ENCODE measurements around the gene SLC38A2. TPM values are rescaled to one million over a fixed set of nuclear protein-coding genes. Genes with fewer than 3 reads are reported as not detected.

Gene SLC38A2
- total RNA-seq, 1 donor from 2014 or later: 165 TPM

- ATAC-seq (no peak), DNase-seq (no peak)
- intact Hi-C loops (cut with micrococcal nuclease): loop anchor here (5.0 kb wide), 1 partner anchor 300 kb away; no protein-coding TSS in a partner anchor
Measured at GRCh38 chr12:46367351-46368029, 5.1 kb downstream of the SLC38A2 start.

GRCh38 chr12:46366771-46367170, 5.8 kb downstream of the SLC38A2 start:
- ATAC-seq: no peak
- intact Hi-C loops (cut with micrococcal nuclease): loop anchor here (5.0 kb wide), 1 partner anchor 301 kb away; no protein-coding TSS in a partner anchor
- no peak for DNase-seq

- ATAC-seq (no peak), DNase-seq (no peak)
- intact Hi-C loops (cut with micrococcal nuclease): loop anchor here (5.0 kb wide), 1 partner anchor 301 kb away; no protein-coding TSS in a partner anchor
Measured at GRCh38 chr12:46365951-46366379, 6.6 kb downstream of the SLC38A2 start.

- no peak for DNase-seq
- intact Hi-C loops (cut with micrococcal nuclease): loop anchor here (5.0 kb wide), 1 partner anchor 302 kb away; no protein-coding TSS in a partner anchor
- peak; percentile 62 for ATAC-seq
Measured at GRCh38 chr12:46364777-46365580, 7.6 kb downstream of the SLC38A2 start.

GRCh38 chr12:46364300-46364696, 8.3 kb downstream of the SLC38A2 start:
- intact Hi-C loops (cut with micrococcal nuclease): no loop called here
- ATAC-seq (no peak), DNase-seq (no peak)

GRCh38 chr12:46363582-46364299, 8.8 kb downstream of the SLC38A2 start:
- intact Hi-C loops (cut with micrococcal nuclease): no loop called here
- ATAC-seq (no peak), DNase-seq (no peak)

- no peak for DNase-seq
- no peak for ATAC-seq
- intact Hi-C loops (cut with micrococcal nuclease): no loop called here
Measured at GRCh38 chr12:46362895-46363581, 9.5 kb downstream of the SLC38A2 start.

GRCh38 chr12:46361667-46362034, 10.9 kb downstream of the SLC38A2 start:
- intact Hi-C loops (cut with micrococcal nuclease): no loop called here
- ATAC-seq: no peak
- no peak for DNase-seq

- intact Hi-C loops (cut with micrococcal nuclease): no loop called here
- ATAC-seq: no peak
- no peak for DNase-seq
Measured at GRCh38 chr12:46360908-46361666, 11.5 kb downstream of the SLC38A2 start.

- ATAC-seq (no peak), DNase-seq (no peak)
- intact Hi-C loops (cut with micrococcal nuclease): no loop called here
Measured at GRCh38 chr12:46360370-46360769, 12.2 kb downstream of the SLC38A2 start.

GRCh38 chr12:46359667-46360280, 12.8 kb downstream of the SLC38A2 start:
- no peak for DNase-seq
- no peak for ATAC-seq
- intact Hi-C loops (cut with micrococcal nuclease): no loop called here

GRCh38 chr12:46358791-46359666, 13.5 kb downstream of the SLC38A2 start:
- intact Hi-C loops (cut with micrococcal nuclease): no loop called here
- no peak for ATAC-seq

GRCh38 chr12:46358325-46358700, 14.3 kb downstream of the SLC38A2 start:
- ATAC-seq: no peak
- no peak for DNase-seq
- intact Hi-C loops (cut with micrococcal nuclease): no loop called here

More at GRCh38 chr12:46358791-46359666, 13.5 kb downstream of the SLC38A2 start:
- DNase-seq: no peak

- ATAC-seq (peak; percentile 38), DNase-seq (no peak)
- intact Hi-C loops (cut with micrococcal nuclease): no loop called here
Measured at GRCh38 chr12:46357438-46358324, 14.9 kb downstream of the SLC38A2 start.

- intact Hi-C loops (cut with micrococcal nuclease): no loop called here
- ATAC-seq (peak; percentile 24), DNase-seq (no peak)
Measured at GRCh38 chr12:46356655-46357437, 15.7 kb downstream of the SLC38A2 start.
